H1 (cell line): ENCODE data around the gene CFAP97.

Experiments
- EP300 ChIP-seq, 2 experiments: IDR thresholded peaks; 1 replicate in 1 of 2; 2 replicates in 1 of 2; pipeline ENCODE4 v1.6.1; 2011 to 2012; ENCODE audit warnings: low read depth in 2 of 2, low read length in 2 of 2, mild to moderate bottlenecking in 2 of 2, borderline replicate concordance in 1 of 2, inconsistent platforms in 1 of 2, moderate library complexity in 1 of 2
- EZH2 ChIP-seq: fragments of 200-600 bp; sonication (generic); IDR thresholded peaks from 2 replicates; pipeline ENCODE4 v1.7.1; 2012; ENCODE audit warnings: low read depth, mild to moderate bottlenecking, moderate library complexity, low read length, inconsistent platforms; ENCODE audit not compliant: severe bottlenecking
- NRF1 ChIP-seq: IDR thresholded peaks from 2 replicates; pipeline ENCODE4 v1.6.1; 2011; ENCODE audit warnings: mild to moderate bottlenecking, low read depth, low read length, improper control_type of control experiment
- SUZ12 ChIP-seq: fragments of 200-600 bp; sonication (generic); IDR thresholded peaks from 2 replicates; pipeline ENCODE4 v1.6.1; 2012; ENCODE audit warnings: mild to moderate bottlenecking, inconsistent platforms, low read length, moderate library complexity, mixed read lengths
- TF ChIP-seq, protein P1 (sequence below), 3 experiments: IDR thresholded peaks; 1 replicate in 2 of 3; 2 replicates in 1 of 3; pipeline versions ENCODE4 v1.5.1 to v1.6.1; 2011; ENCODE audit warnings: low read length in 3 of 3, mild to moderate bottlenecking in 3 of 3, inconsistent platforms in 2 of 3, low read depth in 1 of 3, moderate library complexity in 1 of 3; ENCODE audit not compliant: insufficient read depth in 1 of 3; ENCODE audit errors: control extremely low read depth in 1 of 3
- TF ChIP-seq, protein P2 (sequence below): IDR thresholded peaks from 2 replicates; pipeline ENCODE4 v1.6.1; 2012; ENCODE audit warnings: inconsistent platforms

DNA sequence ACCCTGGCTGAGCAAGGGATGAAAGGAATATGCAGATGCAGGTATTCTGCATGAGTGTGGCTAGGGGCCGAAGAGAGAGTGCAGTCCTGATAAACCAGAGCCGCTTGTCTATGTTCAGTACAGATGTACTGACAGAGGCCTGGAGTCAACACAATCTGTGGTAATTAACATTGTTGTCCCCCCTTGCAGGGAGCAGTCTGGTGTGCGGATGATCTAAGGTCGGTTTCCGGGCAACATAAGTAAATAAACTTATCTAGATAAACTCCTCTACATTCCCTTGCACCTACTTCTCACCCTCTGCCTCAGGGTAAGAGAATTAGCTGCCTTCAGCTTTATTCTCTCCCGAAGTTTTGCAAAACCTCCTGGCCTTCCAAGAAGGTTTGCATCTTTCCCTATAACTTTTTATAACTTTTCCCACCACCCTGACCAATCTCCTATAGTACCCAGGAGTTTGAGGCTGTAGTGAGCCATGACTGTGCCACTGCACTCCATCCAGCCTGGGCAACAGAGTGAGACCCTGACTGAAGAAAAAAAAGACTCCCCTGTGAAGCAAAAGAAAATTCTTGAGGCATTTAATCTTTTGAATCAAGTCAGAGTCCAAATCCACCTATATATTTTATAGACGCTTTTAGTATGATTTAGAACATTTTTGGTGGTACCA is 32.2 kb upstream of the CFAP97 start:
- TF ChIP-seq EP300 (IDR thresholded peaks at IDR 0.05; ENCODE audit: borderline replicate concordance in 1 of 2, low read depth in 2 of 2, low read length in 2 of 2) (no peak), SUZ12 (no peak), EZH2 (no peak), NRF1 (no peak)
- TF ChIP-seq, protein P1, sequence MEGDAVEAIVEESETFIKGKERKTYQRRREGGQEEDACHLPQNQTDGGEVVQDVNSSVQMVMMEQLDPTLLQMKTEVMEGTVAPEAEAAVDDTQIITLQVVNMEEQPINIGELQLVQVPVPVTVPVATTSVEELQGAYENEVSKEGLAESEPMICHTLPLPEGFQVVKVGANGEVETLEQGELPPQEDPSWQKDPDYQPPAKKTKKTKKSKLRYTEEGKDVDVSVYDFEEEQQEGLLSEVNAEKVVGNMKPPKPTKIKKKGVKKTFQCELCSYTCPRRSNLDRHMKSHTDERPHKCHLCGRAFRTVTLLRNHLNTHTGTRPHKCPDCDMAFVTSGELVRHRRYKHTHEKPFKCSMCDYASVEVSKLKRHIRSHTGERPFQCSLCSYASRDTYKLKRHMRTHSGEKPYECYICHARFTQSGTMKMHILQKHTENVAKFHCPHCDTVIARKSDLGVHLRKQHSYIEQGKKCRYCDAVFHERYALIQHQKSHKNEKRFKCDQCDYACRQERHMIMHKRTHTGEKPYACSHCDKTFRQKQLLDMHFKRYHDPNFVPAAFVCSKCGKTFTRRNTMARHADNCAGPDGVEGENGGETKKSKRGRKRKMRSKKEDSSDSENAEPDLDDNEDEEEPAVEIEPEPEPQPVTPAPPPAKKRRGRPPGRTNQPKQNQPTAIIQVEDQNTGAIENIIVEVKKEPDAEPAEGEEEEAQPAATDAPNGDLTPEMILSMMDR (IDR thresholded peaks at IDR 0.05; ENCODE audit: control extremely low read depth in 1 of 3, insufficient read depth in 1 of 3, low read depth in 1 of 3, low read length in 3 of 3) = no peak
- TF ChIP-seq, protein P2, sequence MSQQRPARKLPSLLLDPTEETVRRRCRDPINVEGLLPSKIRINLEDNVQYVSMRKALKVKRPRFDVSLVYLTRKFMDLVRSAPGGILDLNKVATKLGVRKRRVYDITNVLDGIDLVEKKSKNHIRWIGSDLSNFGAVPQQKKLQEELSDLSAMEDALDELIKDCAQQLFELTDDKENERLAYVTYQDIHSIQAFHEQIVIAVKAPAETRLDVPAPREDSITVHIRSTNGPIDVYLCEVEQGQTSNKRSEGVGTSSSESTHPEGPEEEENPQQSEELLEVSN = no peak
